ENCODE data around the gene DYNC2LI1.

The DYNC2LI1 gene

GRCh38 chr2:43763091-43763490, 10.7 kb upstream of the DYNC2LI1 start:
- no peak for DNase-seq (ENCODE audit: low spot score)

- DNase-seq (ENCODE audit: low spot score) = no peak
Measured at GRCh38 chr2:43764086-43764705, 9.6 kb upstream of the DYNC2LI1 start.

- DNase-seq (ENCODE audit: low spot score) = no peak
Measured at GRCh38 chr2:43766006-43766405, 7.8 kb upstream of the DYNC2LI1 start.

- DNase-seq (ENCODE audit: low spot score) = no peak
Measured at GRCh38 chr2:43774617-43775016, 778 bp downstream of the DYNC2LI1 start.

- DNase-seq (ENCODE audit: low spot score) = no peak
Measured at GRCh38 chr2:43776324-43776723, 2.5 kb downstream of the DYNC2LI1 start.

GRCh38 chr2:43777306-43777926, 3.6 kb downstream of the DYNC2LI1 start:
- no peak for DNase-seq (ENCODE audit: low spot score)

- no peak for DNase-seq (ENCODE audit: low spot score)
Measured at GRCh38 chr2:43778233-43778632, 4.4 kb downstream of the DYNC2LI1 start.

- DNase-seq (ENCODE audit: low spot score) = no peak
Measured at GRCh38 chr2:43787895-43788294, 14.1 kb downstream of the DYNC2LI1 start.

- DNase-seq (ENCODE audit: low spot score) = no peak
Measured at GRCh38 chr2:43788646-43789045, 14.8 kb downstream of the DYNC2LI1 start.

- no peak for DNase-seq (ENCODE audit: low spot score)
Measured at GRCh38 chr2:43790147-43790546, 16.3 kb downstream of the DYNC2LI1 start.

GRCh38 chr2:43791035-43791765, 17.4 kb downstream of the DYNC2LI1 start:
- DNase-seq (ENCODE audit: low spot score) = no peak

- DNase-seq (ENCODE audit: low spot score) = no peak
Measured at GRCh38 chr2:43792653-43793052, 18.8 kb downstream of the DYNC2LI1 start.

GRCh38 chr2:43794956-43795355, 21.1 kb downstream of the DYNC2LI1 start:
- no peak for DNase-seq (ENCODE audit: low spot score)

GRCh38 chr2:43796206-43796605, 22.4 kb downstream of the DYNC2LI1 start:
- no peak for DNase-seq (ENCODE audit: low spot score)

GRCh38 chr2:43798300-43798699, 24.5 kb downstream of the DYNC2LI1 start:
- no peak for DNase-seq (ENCODE audit: low spot score)

GRCh38 chr2:43800894-43801293, 27.1 kb downstream of the DYNC2LI1 start:
- no peak for DNase-seq (ENCODE audit: low spot score)

- DNase-seq (ENCODE audit: low spot score) = no peak
Measured at GRCh38 chr2:43802135-43802534, 28.3 kb downstream of the DYNC2LI1 start.

GRCh38 chr2:43803113-43803512, 29.3 kb downstream of the DYNC2LI1 start:
- no peak for DNase-seq (ENCODE audit: low spot score)

- no peak for DNase-seq (ENCODE audit: low spot score)
Measured at GRCh38 chr2:43806719-43807031, 32.8 kb downstream of the DYNC2LI1 start.

- DNase-seq (ENCODE audit: low spot score) = no peak
Measured at GRCh38 chr2:43810452-43810851, 36.6 kb downstream of the DYNC2LI1 start.

GRCh38 chr2:43810888-43811287, 37.0 kb downstream of the DYNC2LI1 start:
- DNase-seq (ENCODE audit: low spot score) = no peak

- DNase-seq (ENCODE audit: low spot score) = no peak
Measured at GRCh38 chr2:43812006-43812405, 38.2 kb downstream of the DYNC2LI1 start.

GRCh38 chr2:43812947-43813346, 39.1 kb downstream of the DYNC2LI1 start:
- DNase-seq (ENCODE audit: low spot score) = no peak

- DNase-seq (ENCODE audit: low spot score) = no peak
Measured at GRCh38 chr2:43814711-43815110, 40.9 kb downstream of the DYNC2LI1 start.

All from hematopoietic multipotent progenitor cell treated with erythropoietin and hydrocortisone succinate and interleukin-3 and kit ligand, for 15 days (in vitro differentiated cells).